Measurements from ENCODE around the gene DNASE2. TPM values are rescaled to one million over a fixed set of nuclear protein-coding genes. Genes with fewer than 3 reads are reported as not detected.

Gene DNASE2
- total and polyA plus RNA-seq, 2 donors (not counting 1 experiment from before 2014, with no cell fraction given) = 25.1 to 26.6 TPM

DNA sequence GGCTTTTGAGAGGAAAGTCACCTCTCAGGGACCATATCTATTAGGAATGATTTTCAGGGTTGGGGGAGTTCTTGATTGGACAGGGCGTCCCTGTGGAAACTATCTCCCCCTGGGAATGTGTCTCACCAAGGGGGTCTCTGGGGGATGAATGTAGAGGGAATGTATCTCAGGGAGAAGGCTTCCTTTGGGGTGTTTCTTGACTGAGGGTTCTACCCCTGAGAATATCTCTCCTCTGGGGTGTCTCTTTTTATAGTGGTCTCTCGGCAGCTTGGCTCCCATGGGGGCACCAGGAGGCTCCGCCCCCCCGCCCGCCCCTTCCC is 47.9 kb downstream of the DNASE2 start:
- Histone ChIP-seq H3K4me1 (ENCODE audit: control insufficient read depth, extremely low read depth, insufficient read depth, low read length) (peaks cover under 1% of the 10 kb centered on the region), H3K27ac (ENCODE audit: insufficient read depth, low read length) (no peak overlapping the region), H3K79me2 (ENCODE audit: control insufficient read depth, insufficient read depth, low read length) (no peaks in the 10 kb centered on the region), H4K20me1 (ENCODE audit: control insufficient read depth, extremely low read depth, insufficient read depth, low read length) (no peaks in the 10 kb centered on the region), H3K9ac (ENCODE audit: insufficient read depth, low read length) (no peak overlapping the region), H2AFZ (ENCODE audit: low read length) (no peak overlapping the region), H3K9me3 (ENCODE audit: control insufficient read depth, insufficient read depth, low read depth, low read length) (no peaks in the 10 kb centered on the region), H3K4me2 (ENCODE audit: extremely low read depth, insufficient read depth, low read length) (no peak overlapping the region), H3K27me3 (ENCODE audit: control insufficient read depth, insufficient read depth, low read length) (peaks cover 48% of the 10 kb centered on the region), H3K4me3 (replicated peaks in 1 of 4; ENCODE audit: control extremely low read depth in 1 of 4, insufficient read depth in 1 of 4, low read depth in 3 of 4, low read length in 4 of 4) (peak overlapping the region in 1 of 4 experiments; percentile 25), H3K36me3 (ENCODE audit: control insufficient read depth, insufficient read depth, low read length) (no peaks in the 10 kb centered on the region)
- no peak for DNase-seq (ENCODE audit: low read depth in 2 of 2)
- TF ChIP-seq CTCF (conservative IDR thresholded peaks at IDR 0.05 in 1 of 2, IDR thresholded peaks at IDR 0.05 in 1 of 2; ENCODE audit: low read depth in 1 of 2, low read length in 2 of 2) (no peak), EZH2 (IDR thresholded peaks at IDR 0.05; ENCODE audit: low read length, missing control alignments) (no peak)

DNA sequence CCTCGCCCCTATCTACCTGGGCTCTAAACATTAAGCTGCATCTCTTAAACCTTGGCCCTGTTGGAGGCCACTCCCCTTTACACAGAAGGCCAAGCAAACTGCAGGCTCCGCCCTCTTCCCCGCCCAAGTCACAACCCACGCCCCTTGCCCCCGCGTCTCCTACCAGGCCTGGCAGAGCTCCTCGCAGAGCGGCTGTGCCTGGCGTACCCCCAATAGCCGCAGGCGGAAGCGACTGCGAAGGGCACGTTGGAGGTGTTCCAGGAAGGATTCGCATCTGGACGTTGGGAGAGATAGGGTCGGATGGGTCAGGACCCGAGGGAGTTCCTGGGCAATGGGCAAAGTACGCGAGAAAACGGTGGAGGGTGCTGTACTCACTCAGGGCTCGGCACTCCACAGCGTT is 52.8 kb downstream of the DNASE2 start:
- Histone ChIP-seq H3K4me2 (ENCODE audit: extremely low read depth, insufficient read depth, low read length) (peak overlapping the region; percentile 5), H3K9me3 (ENCODE audit: control insufficient read depth, insufficient read depth, low read depth, low read length) (no peaks in the 10 kb centered on the region), H3K9ac (ENCODE audit: insufficient read depth, low read length) (no peak overlapping the region), H3K27ac (ENCODE audit: insufficient read depth, low read length) (no peak overlapping the region), H3K27me3 (ENCODE audit: control insufficient read depth, insufficient read depth, low read length) (peaks cover 10% of the 10 kb centered on the region), H3K4me1 (ENCODE audit: control insufficient read depth, extremely low read depth, insufficient read depth, low read length) (peaks cover 3% of the 10 kb centered on the region), H3K36me3 (ENCODE audit: control insufficient read depth, insufficient read depth, low read length) (no peaks in the 10 kb centered on the region), H3K79me2 (ENCODE audit: control insufficient read depth, insufficient read depth, low read length) (no peaks in the 10 kb centered on the region), H3K4me3 (replicated peaks in 1 of 4; ENCODE audit: control extremely low read depth in 1 of 4, insufficient read depth in 1 of 4, low read depth in 3 of 4, low read length in 4 of 4) (no peak overlapping the region), H2AFZ (ENCODE audit: low read length) (no peak overlapping the region), H4K20me1 (ENCODE audit: control insufficient read depth, extremely low read depth, insufficient read depth, low read length) (no peaks in the 10 kb centered on the region)
- TF ChIP-seq EZH2 (IDR thresholded peaks at IDR 0.05; ENCODE audit: low read length, missing control alignments) (no peak), CTCF (conservative IDR thresholded peaks at IDR 0.05 in 1 of 2, IDR thresholded peaks at IDR 0.05 in 1 of 2; ENCODE audit: low read depth in 1 of 2, low read length in 2 of 2) (no peak)
- peak in 1 of 2 donors; percentile 21 for DNase-seq (ENCODE audit: low read depth in 2 of 2)

GRCh38 chr19:12825254-12826131 is 55.8 kb downstream of the DNASE2 start:
- no peak overlapping the region for H2AFZ ChIP-seq (ENCODE audit: low read length)
- DNase-seq (ENCODE audit: low read depth in 2 of 2) = no peak
- H3K4me3 ChIP-seq (replicated peaks in 1 of 4; ENCODE audit: control extremely low read depth in 1 of 4, insufficient read depth in 1 of 4, low read depth in 3 of 4, low read length in 4 of 4) = no peak overlapping the region

More at GRCh38 chr19:12825254-12826131, 55.8 kb downstream of the DNASE2 start:
- peak overlapping the region; percentile 5 for H3K4me2 ChIP-seq (ENCODE audit: extremely low read depth, insufficient read depth, low read length)
- H3K36me3 ChIP-seq (ENCODE audit: control insufficient read depth, insufficient read depth, low read length) = no peaks in the 10 kb centered on the region
- H3K4me1 ChIP-seq (ENCODE audit: control insufficient read depth, extremely low read depth, insufficient read depth, low read length) = peaks cover 3% of the 10 kb centered on the region
- no peaks in the 10 kb centered on the region for H3K79me2 ChIP-seq (ENCODE audit: control insufficient read depth, insufficient read depth, low read length)
- H3K9ac ChIP-seq (ENCODE audit: insufficient read depth, low read length) = no peak overlapping the region
- TF ChIP-seq CTCF (conservative IDR thresholded peaks at IDR 0.05 in 1 of 2, IDR thresholded peaks at IDR 0.05 in 1 of 2; ENCODE audit: low read depth in 1 of 2, low read length in 2 of 2) = peak in 1 of 2 donors; percentile 23
- TF ChIP-seq EZH2 (IDR thresholded peaks at IDR 0.05; ENCODE audit: low read length, missing control alignments) = no peak
- peaks cover 2% of the 10 kb centered on the region for H3K27me3 ChIP-seq (ENCODE audit: control insufficient read depth, insufficient read depth, low read length)
- H3K9me3 ChIP-seq (ENCODE audit: control insufficient read depth, insufficient read depth, low read depth, low read length) = no peaks in the 10 kb centered on the region
- H3K27ac ChIP-seq (ENCODE audit: insufficient read depth, low read length) = no peak overlapping the region
- H4K20me1 ChIP-seq (ENCODE audit: control insufficient read depth, extremely low read depth, insufficient read depth, low read length) = no peaks in the 10 kb centered on the region

Other genes with a start within 250 kb of the DNASE2 start
- 33.1 and 36.0 TPM in 2 replicates for gene MAN2B1, start 214.7 kb downstream of the DNASE2 start, total RNA-seq
- 28.3 and 30.7 TPM in 2 replicates for gene MAN2B1, start 214.7 kb downstream of the DNASE2 start, polyA plus RNA-seq
- 8.7 and 11.7 TPM in 2 replicates for gene WDR83, start 214.6 kb downstream of the DNASE2 start, total RNA-seq
- gene WDR83, start 214.6 kb downstream of the DNASE2 start, polyA plus RNA-seq = 4.1 and 5.1 TPM in 2 replicates
- gene DHPS, start 199.6 kb downstream of the DNASE2 start, total RNA-seq = 56.5 and 60.4 TPM in 2 replicates
- 43.2 and 52.2 TPM in 2 replicates for gene DHPS, start 199.6 kb downstream of the DNASE2 start, polyA plus RNA-seq
- gene GNG14, start 193.5 kb downstream of the DNASE2 start, total RNA-seq = not detected in 2 replicates
- gene GNG14, start 193.5 kb downstream of the DNASE2 start, polyA plus RNA-seq = not detected in 2 replicates
- gene FBXW9, start 184.8 kb downstream of the DNASE2 start, total RNA-seq = 3.1 and 3.3 TPM in 2 replicates
- gene FBXW9, start 184.8 kb downstream of the DNASE2 start, polyA plus RNA-seq = 3.3 and 4.4 TPM in 2 replicates
- gene TNPO2, start 157.5 kb downstream of the DNASE2 start, total RNA-seq = 28.2 and 36.0 TPM in 2 replicates
- 52.5 and 75.0 TPM in 2 replicates for gene TNPO2, start 157.5 kb downstream of the DNASE2 start, polyA plus RNA-seq
- gene TRIR, start 146.8 kb downstream of the DNASE2 start, total RNA-seq = 117 and 186 TPM in 2 replicates
- 155 and 199 TPM in 2 replicates for gene TRIR, start 146.8 kb downstream of the DNASE2 start, polyA plus RNA-seq
- 94.1 and 95.3 TPM in 2 replicates for gene GET3, start 144.0 kb downstream of the DNASE2 start, total RNA-seq
- gene GET3, start 144.0 kb downstream of the DNASE2 start, polyA plus RNA-seq = 123 and 208 TPM in 2 replicates
- not detected in 2 replicates for gene BEST2, start 129.7 kb downstream of the DNASE2 start, total RNA-seq
- gene BEST2, start 129.7 kb downstream of the DNASE2 start, polyA plus RNA-seq = not detected in 2 replicates
- 16.4 and 26.6 TPM in 2 replicates for gene HOOK2, start 105.9 kb downstream of the DNASE2 start, total RNA-seq
- gene HOOK2, start 105.9 kb downstream of the DNASE2 start, polyA plus RNA-seq = 6.6 TPM in 2 replicates
- 108 and 118 TPM in 2 replicates for gene JUNB, start 90.0 kb downstream of the DNASE2 start, total RNA-seq
- 20.2 and 93.3 TPM in 2 replicates for gene JUNB, start 90.0 kb downstream of the DNASE2 start, polyA plus RNA-seq
- 166 and 228 TPM in 2 replicates for gene PRDX2, start 79.6 kb downstream of the DNASE2 start, total RNA-seq
- gene PRDX2, start 79.6 kb downstream of the DNASE2 start, polyA plus RNA-seq = 186 and 294 TPM in 2 replicates
- 0.51 TPM in 1 of 2 replicates, not detected in the other for gene THSD8, start 79.4 kb downstream of the DNASE2 start, total RNA-seq
- gene THSD8, start 79.4 kb downstream of the DNASE2 start, polyA plus RNA-seq = 2.8 TPM in 1 of 2 replicates, not detected in the other
- gene RNASEH2A, start 74.9 kb downstream of the DNASE2 start, total RNA-seq = 3.1 and 8.9 TPM in 2 replicates
- gene RNASEH2A, start 74.9 kb downstream of the DNASE2 start, polyA plus RNA-seq = 14.3 and 51.3 TPM in 2 replicates
- not detected in 2 replicates for gene RTBDN, start 46.9 kb downstream of the DNASE2 start, total RNA-seq
- gene RTBDN, start 46.9 kb downstream of the DNASE2 start, polyA plus RNA-seq = not detected in 2 replicates
- gene MAST1, start 42.9 kb downstream of the DNASE2 start, total RNA-seq = 0.26 and 1.3 TPM in 2 replicates
- 0.20 and 0.30 TPM in 2 replicates for gene MAST1, start 42.9 kb downstream of the DNASE2 start, polyA plus RNA-seq
- under 0.01 TPM in 1 of 2 replicates, not detected in the other for gene KLF1, start 5.8 kb upstream of the DNASE2 start, total RNA-seq
- gene KLF1, start 5.8 kb upstream of the DNASE2 start, polyA plus RNA-seq = not detected in 2 replicates
- 11.8 and 18.0 TPM in 2 replicates for gene GCDH, start 9.7 kb upstream of the DNASE2 start, total RNA-seq
- gene GCDH, start 9.7 kb upstream of the DNASE2 start, polyA plus RNA-seq = 10.3 and 15.5 TPM in 2 replicates
- not detected in 2 replicates for gene SYCE2, start 37.8 kb upstream of the DNASE2 start, total RNA-seq
- gene SYCE2, start 37.8 kb upstream of the DNASE2 start, polyA plus RNA-seq = 0.19 and 0.40 TPM in 2 replicates
- gene FARSA, start 52.3 kb upstream of the DNASE2 start, total RNA-seq = 38.6 and 49.6 TPM in 2 replicates
- gene FARSA, start 52.3 kb upstream of the DNASE2 start, polyA plus RNA-seq = 23.5 and 37.9 TPM in 2 replicates
- gene CALR, start 57.2 kb upstream of the DNASE2 start, total RNA-seq = 839 and 1,447 TPM in 2 replicates
- 2,698 and 2,757 TPM in 2 replicates for gene CALR, start 57.2 kb upstream of the DNASE2 start, polyA plus RNA-seq
- 51.1 and 72.2 TPM in 2 replicates for gene RAD23A, start 64.4 kb upstream of the DNASE2 start, total RNA-seq
- 46.2 and 62.5 TPM in 2 replicates for gene RAD23A, start 64.4 kb upstream of the DNASE2 start, polyA plus RNA-seq
- gene GADD45GIP1, start 75.8 kb upstream of the DNASE2 start, total RNA-seq = 17.7 and 19.7 TPM in 2 replicates
- 19.5 and 28.2 TPM in 2 replicates for gene GADD45GIP1, start 75.8 kb upstream of the DNASE2 start, polyA plus RNA-seq
- not detected in 2 replicates for gene DAND5, start 88.1 kb upstream of the DNASE2 start, total RNA-seq
- 0.03 TPM in 1 of 2 replicates, not detected in the other for gene DAND5, start 88.1 kb upstream of the DNASE2 start, polyA plus RNA-seq
- 55.2 and 74.8 TPM in 2 replicates for gene NFIX, start 114.0 kb upstream of the DNASE2 start, total RNA-seq
- gene NFIX, start 114.0 kb upstream of the DNASE2 start, polyA plus RNA-seq = 35.7 and 75.9 TPM in 2 replicates
- gene LYL1, start 221.4 kb upstream of the DNASE2 start, total RNA-seq = under 0.01 and 1.2 TPM in 2 replicates
- gene LYL1, start 221.4 kb upstream of the DNASE2 start, polyA plus RNA-seq = 0.26 and 0.30 TPM in 2 replicates
- 20.3 and 21.8 TPM in 2 replicates for gene TRMT1, start 235.3 kb upstream of the DNASE2 start, total RNA-seq
- gene TRMT1, start 235.3 kb upstream of the DNASE2 start, polyA plus RNA-seq = 12.2 and 17.9 TPM in 2 replicates
- 24.7 and 31.9 TPM in 2 replicates for gene NACC1, start 236.8 kb upstream of the DNASE2 start, total RNA-seq
- 33.5 and 64.7 TPM in 2 replicates for gene NACC1, start 236.8 kb upstream of the DNASE2 start, polyA plus RNA-seq